ENCODE data around the gene DLX5. TPM values are rescaled to one million over a fixed set of nuclear protein-coding genes. Genes with fewer than 3 reads are reported as not detected.

Gene DLX5
- total RNA-seq, 1 donor from 2014 or later, result not detected

GRCh38 chr7:97006055-97006815 is 18.4 kb downstream of the DLX5 start:
- intact Hi-C loops (cut with micrococcal nuclease), result no loop called here

DNA sequence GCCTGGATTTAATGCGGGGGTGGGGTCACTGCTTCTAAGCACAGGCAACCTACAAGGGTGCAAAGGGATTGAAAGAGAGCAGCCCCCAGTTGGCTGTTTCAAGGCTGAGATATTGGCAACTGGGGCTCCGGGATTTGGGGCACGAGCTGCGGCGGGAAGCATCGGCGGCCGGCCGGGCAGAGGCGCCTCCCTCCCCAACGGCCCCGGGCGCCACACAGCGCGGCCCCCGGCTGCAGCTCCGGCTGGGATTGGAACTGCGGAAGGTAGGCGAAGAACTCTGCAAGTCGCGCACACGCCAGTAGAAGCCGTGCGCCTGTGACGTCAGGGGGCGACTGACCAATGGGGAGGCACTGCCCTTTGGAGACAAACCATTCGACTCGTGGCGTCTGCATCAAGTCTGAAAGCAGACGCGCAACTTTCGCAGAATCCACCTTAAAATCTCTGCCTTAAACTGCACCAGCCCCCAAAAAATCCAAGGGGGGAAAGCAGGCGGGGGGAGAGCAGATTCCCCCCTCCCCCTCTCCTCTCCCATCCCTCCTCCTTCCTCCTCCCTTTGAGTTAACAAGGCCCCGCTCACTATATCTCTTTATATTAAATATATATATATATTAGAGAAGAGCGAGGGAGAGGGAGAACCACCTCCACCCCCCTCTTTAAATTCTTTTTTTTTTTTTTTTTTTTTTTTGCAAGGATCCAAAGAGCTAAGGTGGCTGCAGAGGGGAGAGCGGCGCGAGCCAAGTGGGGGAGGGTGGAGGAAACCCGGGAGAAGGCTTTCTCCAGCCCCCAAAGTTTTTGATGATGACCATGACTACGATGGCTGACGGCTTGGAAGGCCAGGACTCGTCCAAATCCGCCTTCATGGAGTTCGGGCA is 19.2 kb downstream of the DLX5 start, which contains the start of gene DLX6:
DLX6 (plus strand) TSS at position 371 of the 872 bp plus-strand sequence; CDS start at position 796, 425 bp downstream.
- intact Hi-C loops (cut with micrococcal nuclease), result loop anchor here (2.0 kb wide), 1 partner anchor 15 kb away; no protein-coding TSS in a partner anchor

DNA sequence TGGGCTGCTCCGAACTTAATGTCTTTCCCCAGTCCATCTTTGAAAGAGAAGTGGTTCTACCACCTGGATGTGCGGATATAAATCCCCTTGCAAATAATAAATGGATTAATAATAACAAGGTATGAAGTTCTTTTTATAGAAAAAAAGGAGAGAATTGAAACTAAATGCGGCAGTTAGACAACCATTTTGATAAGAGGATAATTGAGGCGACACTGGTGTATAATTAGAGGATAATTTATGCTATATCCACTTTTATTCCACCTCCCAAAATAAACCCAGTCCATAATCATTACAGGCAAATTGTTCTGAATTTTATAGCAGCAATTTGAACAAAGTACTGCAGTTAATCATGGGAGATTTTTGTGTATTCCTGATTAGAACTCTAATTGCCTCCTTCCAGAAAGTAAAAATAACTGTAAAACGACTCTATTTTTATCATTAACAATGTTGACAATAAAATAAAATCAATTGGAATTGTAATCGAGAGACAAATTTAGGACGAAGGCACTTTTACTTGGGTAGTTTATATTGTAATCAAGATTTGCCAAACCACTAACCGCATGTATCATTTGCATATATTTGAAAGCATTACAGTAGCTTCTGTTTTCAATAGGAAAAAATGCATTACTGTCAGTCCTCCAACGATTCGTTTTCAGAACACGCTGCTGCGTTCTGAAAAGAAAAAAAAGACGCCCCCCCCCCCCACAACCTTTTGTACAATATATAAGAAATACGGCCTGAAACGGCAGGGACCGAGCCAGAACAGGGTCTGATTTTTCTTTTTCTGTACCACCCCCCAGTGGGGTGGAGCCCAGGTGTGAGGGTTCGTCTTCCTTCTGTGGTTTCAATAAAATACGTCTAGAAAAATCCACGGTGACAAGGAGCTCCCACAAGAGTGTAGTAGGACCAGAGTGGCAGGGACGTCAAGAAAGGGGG is 20.1 kb downstream of the DLX5 start:
- intact Hi-C loops (cut with micrococcal nuclease), result loop anchor here (1.0 to 2.0 kb wide), 2 partner anchors 14 to 18 kb away; no protein-coding TSS in a partner anchor

- intact Hi-C loops (cut with micrococcal nuclease), result loop anchor here (1.0 to 2.0 kb wide), 3 partner anchors 13 to 22 kb away; no protein-coding TSS in a partner anchor
Observed at GRCh38 chr7:97003262-97004246, 21.1 kb downstream of the DLX5 start.

GRCh38 chr7:97002555-97003261 is 21.9 kb downstream of the DLX5 start:
- intact Hi-C loops (cut with micrococcal nuclease), result loop anchor here (1.0 kb wide), 1 partner anchor 23 kb away; no protein-coding TSS in a partner anchor

DNA sequence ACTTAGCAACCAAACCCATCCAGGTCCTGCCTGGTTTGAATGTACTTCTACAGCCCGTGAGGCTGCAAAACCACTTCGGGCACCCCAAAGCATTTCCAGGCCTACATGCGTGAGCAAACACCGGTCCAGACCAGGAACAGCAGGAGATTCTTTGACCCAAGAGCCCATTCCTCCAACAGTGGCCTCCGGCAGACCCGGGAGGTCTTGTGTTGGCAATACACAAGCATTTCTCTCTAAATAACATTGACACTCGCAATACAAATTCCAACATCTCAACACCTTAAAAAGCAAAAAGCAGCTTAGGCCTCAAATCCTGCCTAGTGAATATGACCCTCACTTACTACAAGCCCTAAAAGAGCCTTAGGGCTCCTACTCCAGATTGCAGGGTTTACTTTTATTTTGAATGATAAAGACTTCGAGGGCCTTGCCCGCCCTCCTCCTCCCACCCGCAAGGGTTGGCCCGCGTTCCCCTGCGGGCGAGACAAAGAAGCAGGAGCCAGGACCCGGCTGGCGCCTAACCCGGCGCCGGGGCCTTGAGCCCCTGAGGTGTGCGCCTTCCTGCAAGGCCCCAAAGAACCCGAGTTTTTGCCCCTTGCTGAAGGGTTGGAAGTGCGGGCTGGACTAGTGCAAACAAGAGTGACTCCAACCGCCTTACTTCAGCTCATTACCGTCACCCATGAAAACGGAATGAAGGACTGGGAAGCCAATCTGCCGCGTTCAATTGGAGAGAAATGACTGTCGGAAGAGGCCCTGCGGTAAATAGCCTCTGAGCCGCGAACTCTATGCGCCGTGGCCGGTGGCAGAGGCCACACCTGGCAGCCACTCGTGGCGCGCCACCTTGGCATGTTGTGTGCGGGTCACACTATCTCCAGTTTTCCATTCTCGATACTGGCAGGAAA is 22.7 kb downstream of the DLX5 start:
- intact Hi-C loops (cut with micrococcal nuclease), result no loop called here

GRCh38 chr7:97001221-97001620 is 23.4 kb downstream of the DLX5 start:
- intact Hi-C loops (cut with micrococcal nuclease), result no loop called here

DNA sequence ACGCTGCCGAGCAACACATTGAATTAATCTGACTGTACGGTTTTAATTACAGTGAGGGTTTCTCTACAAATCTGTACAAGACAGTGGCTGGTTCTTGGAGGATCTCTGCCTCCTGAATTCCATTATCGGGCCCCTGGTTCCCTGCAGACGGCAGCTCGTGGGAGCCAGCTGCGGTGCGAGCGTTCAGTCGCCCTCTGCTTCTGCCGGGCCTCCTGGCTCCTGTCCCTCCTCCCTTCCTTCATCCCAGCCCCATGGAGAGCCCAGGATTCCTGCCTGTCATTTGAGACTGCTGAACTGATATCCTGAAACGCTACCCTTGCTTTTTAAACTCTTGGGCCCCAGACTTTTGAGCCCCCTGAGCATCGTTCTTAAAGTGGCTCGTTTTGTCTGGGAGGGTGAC is 25.9 kb downstream of the DLX5 start:
- intact Hi-C loops (cut with micrococcal nuclease), result loop anchor here (5.0 kb wide), 1 partner anchor 734 kb away; the partner anchor contains the start of gene TAC1

- intact Hi-C loops (cut with micrococcal nuclease), result loop anchor here (5.0 kb wide), 1 partner anchor 734 kb away; the partner anchor contains the start of gene TAC1
Observed at GRCh38 chr7:96998333-96998732, 26.3 kb downstream of the DLX5 start.

- intact Hi-C loops (cut with micrococcal nuclease), result loop anchor here (5.0 kb wide), 1 partner anchor 735 kb away; the partner anchor contains the start of gene TAC1
Observed at GRCh38 chr7:96997512-96998032, 27.1 kb downstream of the DLX5 start.

DNA sequence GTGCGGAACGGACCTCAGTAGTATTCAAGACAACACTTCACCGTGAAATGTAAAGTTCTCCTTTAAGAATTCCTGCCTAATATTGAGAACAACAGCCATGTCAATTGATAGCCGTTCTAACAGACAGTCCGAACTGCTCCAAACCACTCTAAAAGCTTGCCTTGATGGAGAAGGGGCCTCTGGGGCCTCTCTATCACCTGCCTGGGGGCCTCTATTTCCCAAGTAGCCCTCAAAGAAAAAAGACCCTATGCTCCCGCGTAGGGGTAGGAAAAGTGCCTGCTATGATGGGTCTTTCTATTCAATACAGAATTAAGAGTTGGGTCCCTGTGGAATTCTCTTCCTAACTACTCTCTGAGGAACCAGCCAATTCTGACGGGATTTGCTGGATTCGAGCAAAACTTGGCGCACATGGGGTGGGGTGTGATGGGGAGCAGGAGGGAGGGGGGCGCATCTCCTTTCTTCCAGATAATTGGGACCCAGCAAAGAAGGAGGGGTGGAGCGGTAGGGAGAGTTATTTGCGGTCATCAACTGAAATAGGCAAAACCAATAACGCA is 27.6 kb downstream of the DLX5 start:
- intact Hi-C loops (cut with micrococcal nuclease), result loop anchor here (5.0 kb wide), 1 partner anchor 735 kb away; the partner anchor contains the start of gene TAC1

DNA sequence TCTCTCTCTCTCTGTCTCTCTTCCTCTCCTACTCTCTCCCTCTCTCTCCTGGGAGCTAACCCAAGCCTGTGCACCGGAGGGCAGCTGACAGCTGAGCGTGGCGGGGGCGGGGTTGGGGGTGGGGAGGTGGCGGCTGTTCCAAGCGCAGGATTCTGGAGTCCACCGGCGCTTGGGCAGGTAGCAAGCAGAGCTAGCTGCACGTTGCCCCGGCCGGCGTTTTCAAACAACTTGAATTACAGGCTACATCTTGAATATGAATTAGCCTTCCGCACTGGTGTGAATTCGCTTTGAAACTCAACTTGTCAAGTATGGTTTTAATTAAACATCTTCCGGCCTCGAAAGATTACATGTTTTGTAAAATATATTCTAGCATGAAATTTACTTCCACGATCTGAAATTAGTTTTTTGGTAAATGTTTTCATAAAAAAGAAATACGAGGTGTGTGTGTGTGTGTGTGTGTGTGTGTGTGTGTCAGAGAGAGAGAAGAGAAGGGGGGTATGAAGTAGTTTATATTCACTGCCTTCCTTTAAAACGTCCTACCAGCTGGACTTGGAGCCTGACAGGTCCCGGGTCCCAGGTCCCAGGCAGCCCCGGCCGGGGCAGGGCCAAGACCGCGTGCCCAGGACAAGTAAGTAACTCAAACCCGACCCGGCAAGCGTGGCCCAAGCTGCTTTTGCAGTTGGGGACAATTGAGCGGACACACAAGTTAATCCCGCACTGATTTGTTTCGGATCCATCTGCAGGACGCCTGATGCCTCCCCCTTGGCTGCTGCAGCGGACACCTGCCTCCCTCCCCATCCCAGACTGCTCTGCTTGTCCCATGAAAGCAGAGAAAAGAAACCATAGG is 28.3 kb downstream of the DLX5 start:
- intact Hi-C loops (cut with micrococcal nuclease), result loop anchor here (5.0 kb wide), 1 partner anchor 736 kb away; the partner anchor contains the start of gene TAC1

DNA sequence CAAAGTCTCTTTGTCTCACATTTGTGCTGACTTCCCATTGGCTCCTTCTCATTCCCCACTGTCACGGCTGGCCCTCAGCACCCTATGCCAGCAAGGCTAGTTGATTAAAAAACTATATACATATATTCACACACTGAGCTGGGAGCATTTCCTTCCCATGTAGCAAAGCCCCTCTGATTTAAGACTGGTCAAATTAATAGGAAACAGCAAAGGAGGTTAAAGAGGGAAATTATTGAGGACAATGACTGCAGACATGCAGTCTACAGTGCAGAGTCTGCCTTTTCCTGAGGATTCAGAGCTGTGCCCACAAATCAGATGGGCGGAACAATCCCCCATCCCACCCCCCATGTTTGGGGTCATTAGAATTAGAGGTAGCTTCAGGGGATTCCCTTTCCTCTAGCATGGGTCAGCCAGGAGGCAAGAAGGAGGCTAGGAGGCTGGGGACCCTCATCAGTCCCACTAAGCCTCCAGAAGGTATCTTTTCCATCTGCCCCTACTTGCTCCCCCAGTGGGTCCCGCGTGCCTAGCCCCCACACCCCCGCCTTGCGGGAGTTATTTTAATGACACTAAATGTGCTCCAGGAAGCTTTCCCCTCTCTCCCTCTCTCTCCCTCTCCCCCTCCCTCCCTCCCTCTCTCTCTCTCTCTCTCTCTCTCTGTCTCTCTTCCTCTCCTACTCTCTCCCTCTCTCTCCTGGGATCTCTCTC is 29.1 kb downstream of the DLX5 start:
- intact Hi-C loops (cut with micrococcal nuclease), result loop anchor here (5.0 kb wide), 1 partner anchor 737 kb away; the partner anchor contains the start of gene TAC1

- intact Hi-C loops (cut with micrococcal nuclease), result no loop called here
Observed at GRCh38 chr7:96993980-96994379, 30.7 kb downstream of the DLX5 start.
